IMR-90 (cell line): ENCODE results near the gene PPP1R16B. TPM values are rescaled to one million over a fixed set of nuclear protein-coding genes. Genes with fewer than 3 reads are reported as not detected.
A peak's percentile ranks its signal among the peaks of the same experiment; 100 is the strongest.

ENCODE experiments used
- ATAC-seq: fragments of 200-7000 bp; cut with Tn5 transposase; 2 replicates; pipeline ENCODE4 v1.9.1; 2020; ENCODE audit warnings: low read depth, mild to moderate bottlenecking, moderate library complexity
- BruUV-seq: library from RNA; stranded (reverse); fragments of 400-500 nt; replicated peaks from 2 replicates; lab custom pipeline; 2021; lab: Mats Ljungman, UMichigan
- CTCF ChIA-PET: fragments of 300-600 bp; formaldehyde crosslinking; extraction: SDS; loops from one replicate; lab custom pipeline; 2021; ENCODE audit warnings: antibody characterized with exemption; lab: Yijun Ruan, JAX
- POLR2A ChIA-PET: fragments of 300-600 bp; sonication (Branson Sonifier 250); formaldehyde crosslinking; loops from one replicate; lab custom pipeline; 2022; ENCODE audit warnings: antibody characterized with exemption; ENCODE audit not compliant: unreplicated experiment; lab: Charles Lee
- DNase-seq: peaks from one replicate; pipeline ENCODE4 v3.0.0; 2013
- H2AFZ ChIP-seq: replicated peaks from 2 replicates; pipeline ENCODE3; 2013; ENCODE audit warnings: low read length, mild to moderate bottlenecking; ENCODE audit not compliant: poor library complexity
- H2AK5ac ChIP-seq: 2 replicates; pipeline ENCODE4 v1.6.1; 2013; ENCODE audit warnings: low read depth, low read length, inconsistent platforms
- H2AK9ac ChIP-seq: replicated peaks from 2 replicates; pipeline ENCODE3; 2013; ENCODE audit warnings: mild to moderate bottlenecking, low read depth, low read length, moderate library complexity; ENCODE audit not compliant: poor library complexity
- H2BK120ac ChIP-seq: 2 replicates; pipeline ENCODE4 v1.6.1; 2013; ENCODE audit warnings: low read depth, low read length, inconsistent platforms
- H2BK15ac ChIP-seq: 3 replicates; pipeline ENCODE4 v1.6.1; 2013; ENCODE audit warnings: low read depth, low read length, inconsistent platforms
- H2BK20ac ChIP-seq: 2 replicates; pipeline ENCODE4 v1.6.1; 2013; ENCODE audit warnings: low read depth, mild to moderate bottlenecking, inconsistent platforms, low read length, moderate library complexity
- H2BK5ac ChIP-seq: 2 replicates; pipeline ENCODE4 v1.6.1; 2013; ENCODE audit warnings: mild to moderate bottlenecking, low read depth, low read length, inconsistent platforms; ENCODE audit not compliant: poor library complexity, severe bottlenecking
- H3K14ac ChIP-seq: replicated peaks from 2 replicates; pipeline ENCODE4 v1.6.1; 2013; ENCODE audit warnings: low read depth, low read length, inconsistent platforms
- H3K18ac ChIP-seq: 2 replicates; pipeline ENCODE4 v1.6.1; 2013; ENCODE audit warnings: low read depth, low read length, control low read depth
- H3K23ac ChIP-seq: 2 replicates; pipeline ENCODE4 v1.6.1; 2013; ENCODE audit warnings: low read depth, low read length, inconsistent platforms
- H3K27ac ChIP-seq: 2 replicates; pipeline ENCODE4 v1.5.1; 2013; ENCODE audit warnings: mild to moderate bottlenecking, control low read depth, low read length; ENCODE audit not compliant: insufficient read depth
- H3K27me3 ChIP-seq: 2 replicates; pipeline ENCODE4 v1.6.1; 2013; ENCODE audit warnings: low read length; ENCODE audit not compliant: control insufficient read depth, insufficient read depth
- H3K36me3 ChIP-seq: 2 replicates; pipeline ENCODE4 v1.6.1; 2013; ENCODE audit warnings: low read length, mixed read lengths; ENCODE audit not compliant: control insufficient read depth, insufficient read depth
- H3K4ac ChIP-seq: 2 replicates; pipeline ENCODE4 v1.6.1; 2013; ENCODE audit warnings: low read depth, low read length, inconsistent platforms
- H3K4me1 ChIP-seq: 2 replicates; pipeline ENCODE4 v1.6.1; 2013; ENCODE audit warnings: low read length, mixed read lengths; ENCODE audit not compliant: control insufficient read depth, insufficient read depth
- H3K4me2 ChIP-seq: 2 replicates; pipeline ENCODE4 v1.6.1; 2013; ENCODE audit warnings: low read depth, mild to moderate bottlenecking, control low read depth, low read length, moderate library complexity
- H3K4me3 ChIP-seq: 2 replicates; pipeline ENCODE4 v1.5.1; 2013; ENCODE audit warnings: low read depth, mild to moderate bottlenecking, control low read depth, low read length, moderate library complexity; ENCODE audit not compliant: insufficient read depth
- H3K56ac ChIP-seq: 2 replicates; pipeline ENCODE4 v1.6.1; 2013; ENCODE audit warnings: low read length, inconsistent platforms; ENCODE audit not compliant: insufficient read depth; ENCODE audit errors: extremely low read depth
- H3K79me1 ChIP-seq, 2 experiments: 2 replicates each; pipeline ENCODE4 v1.6.1; 2013; ENCODE audit warnings: low read length in 2 of 2, inconsistent platforms in 1 of 2, low read depth in 1 of 2
- H3K9ac ChIP-seq: 2 replicates; pipeline ENCODE4 v1.6.1; 2013; ENCODE audit warnings: low read depth, low read length, control low read depth
- H3K9me1 ChIP-seq: 2 replicates; pipeline ENCODE4 v1.6.1; 2013; ENCODE audit warnings: low read length, inconsistent platforms; ENCODE audit not compliant: insufficient read depth
- H3K9me3 ChIP-seq: 2 replicates; pipeline ENCODE4 v1.6.1; 2013; ENCODE audit warnings: low read length; ENCODE audit not compliant: control insufficient read depth, insufficient read depth
- H4K20me1 ChIP-seq: 2 replicates; pipeline ENCODE4 v1.6.1; 2013; ENCODE audit warnings: low read length, inconsistent platforms; ENCODE audit not compliant: insufficient read depth
- H4K5ac ChIP-seq: 2 replicates; pipeline ENCODE4 v1.6.1; 2013; ENCODE audit warnings: mild to moderate bottlenecking, low read depth, low read length, control low read depth
- H4K8ac ChIP-seq, 2 experiments: 2 replicates each; pipeline ENCODE4 v1.6.1; 2013; ENCODE audit warnings: low read depth in 2 of 2, low read length in 2 of 2, control low read depth in 1 of 2, inconsistent platforms in 1 of 2
- H4K91ac ChIP-seq: 2 replicates; pipeline ENCODE4 v1.6.1; 2013; ENCODE audit warnings: low read depth, low read length, inconsistent platforms; ENCODE audit not compliant: insufficient read depth
- BHLHE40 ChIP-seq: fragments of 150-350 bp; IDR thresholded peaks from 2 replicates; pipeline ENCODE4 v1.6.1; 2016; ENCODE audit warnings: mild to moderate bottlenecking, low read depth, low read length
- CEBPB ChIP-seq: IDR thresholded peaks from 2 replicates; pipeline ENCODE4 v1.6.1; 2012; ENCODE audit warnings: low read depth, low read length, improper control_type of control experiment
- CHD1 ChIP-seq: IDR thresholded peaks from 2 replicates; pipeline ENCODE4 v1.6.1; 2012; ENCODE audit warnings: low read depth, low read length, improper control_type of control experiment
- MXI1 ChIP-seq: IDR thresholded peaks from 2 replicates; pipeline ENCODE4 v1.6.1; 2012; ENCODE audit warnings: low read depth, mild to moderate bottlenecking, low read length, moderate library complexity, borderline replicate concordance
- NFE2L2 ChIP-seq: fragments of 150-350 bp; IDR thresholded peaks from 2 replicates; pipeline ENCODE4 v1.6.1; 2016; ENCODE audit warnings: low read depth, mild to moderate bottlenecking, low read length
- POLR2A ChIP-seq: IDR thresholded peaks from 2 replicates; pipeline ENCODE4 v1.6.1; 2012; ENCODE audit warnings: mild to moderate bottlenecking, low read depth, low read length
- RAD21 ChIP-seq: IDR thresholded peaks from 2 replicates; pipeline ENCODE4 v1.6.1; 2012; ENCODE audit warnings: low read length, improper control_type of control experiment
- RCOR1 ChIP-seq: IDR thresholded peaks from 2 replicates; pipeline ENCODE4 v1.6.1; 2012; ENCODE audit warnings: mild to moderate bottlenecking, low read length, improper control_type of control experiment; ENCODE audit not compliant: insufficient replicate concordance
- SMC3 ChIP-seq: fragments of 150-350 bp; IDR thresholded peaks from 2 replicates; pipeline ENCODE4 v1.6.1; 2016; ENCODE audit warnings: low read depth, mild to moderate bottlenecking, antibody characterized with exemption, low read length, moderate library complexity
- WGBS, 2 experiments: methylation state at CpG; one replicate each; pipeline versions ENCODE4 v1.1.5 to v1.1.7; 2013; ENCODE audit warnings: missing lambda C conversion rate in 2 of 2; ENCODE audit not compliant: insufficient read length in 1 of 2; ENCODE audit errors: extremely low coverage in 2 of 2; 5-methylcytosine and 5-hydroxymethylcytosine counted together
- dilution Hi-C: fragments of 300-500 bp; cut with HindIII; formaldehyde crosslinking; loops from one replicate; pipeline ENCODE4 v1.14.3; 2018; ENCODE audit warnings: low sequenced_read_pairs; ENCODE audit not compliant: unreplicated experiment
- in situ Hi-C: fragments of 300-500 bp; cut with MboI; formaldehyde crosslinking; loops from 3 replicates; pipeline ENCODE4 v1.14.3; 2019; ENCODE audit warnings: low sequenced_read_pairs, inconsistent platforms, mixed read lengths
- intact Hi-C: fragments of 100-400 bp; cut with micrococcal nuclease; formaldehyde crosslinking; loops from 2 replicates; pipeline ENCODE4 v1.10.0; 2022
- polyA plus RNA-seq, 3 experiments: library from polyadenylated mRNA; depleted of rRNA; stranded (reverse); fragments of >200 nt; gene quantifications; 2 replicates each; pipeline ENCODE4 v1.2.3, GENCODE V29; 2012; ENCODE audit warnings: low replicate concordance in 1 of 3
- total RNA-seq: library from RNA; depleted of rRNA; stranded (reverse); fragments of >200 nt; gene quantifications from 2 replicates; pipeline ENCODE4 v1.2.3, GENCODE V29; 2012
- TF ChIP-seq, protein P1 (sequence below): conservative IDR thresholded peaks from 2 replicates; pipeline ENCODE4 v1.5.1; 2012; ENCODE audit warnings: mild to moderate bottlenecking, low read depth, low read length, improper control_type of control experiment
- TF ChIP-seq, protein P2 (sequence below): fragments of 150-350 bp; IDR thresholded peaks from 2 replicates; pipeline ENCODE4 v1.6.1; 2016; ENCODE audit warnings: low read depth, mild to moderate bottlenecking, low read length, moderate library complexity, borderline replicate concordance

PPP1R16B gene
- total and polyA plus RNA-seq, 2 of the 4 experiments (the other 2 are of a cell fraction): not detected

DNA sequence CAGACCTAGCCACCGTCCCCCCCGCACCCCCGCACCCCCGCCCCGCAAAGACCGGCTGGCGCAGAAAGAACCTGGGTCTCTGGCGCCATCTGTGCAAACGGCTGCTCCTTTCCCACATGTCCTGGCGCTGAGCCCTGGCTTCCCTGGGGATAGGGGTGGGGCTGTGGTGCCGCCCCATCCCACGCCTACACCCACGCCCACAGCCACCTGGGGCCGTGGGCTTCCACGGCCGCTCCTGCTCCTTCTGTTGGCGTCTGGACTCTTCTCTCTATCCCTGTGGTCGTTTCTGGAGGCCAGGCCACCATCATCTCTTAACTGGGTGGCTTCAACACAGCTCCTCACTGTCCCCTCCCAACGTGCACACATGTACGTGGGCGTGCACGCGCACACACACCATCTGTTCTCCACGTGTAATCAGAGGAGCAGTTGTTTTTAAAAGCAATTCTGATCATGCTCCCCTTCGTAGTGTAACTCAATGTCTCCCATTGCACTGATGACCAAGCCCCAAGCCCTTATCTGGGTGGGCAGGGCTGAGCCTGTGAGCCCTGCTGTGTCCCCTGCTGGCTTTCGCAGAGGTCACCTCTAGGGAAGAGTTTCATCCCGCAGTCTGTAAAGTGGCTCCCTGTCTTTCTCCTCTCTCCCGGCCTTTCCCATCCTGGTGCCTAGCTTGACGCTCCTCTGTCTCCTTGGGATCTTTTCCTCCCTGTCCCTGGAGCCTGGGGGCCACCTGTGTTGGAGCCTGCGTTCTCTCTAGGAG, 88.8 kb downstream of the PPP1R16B start (continued):
- no peak for TF ChIP-seq NFE2L2

DNA sequence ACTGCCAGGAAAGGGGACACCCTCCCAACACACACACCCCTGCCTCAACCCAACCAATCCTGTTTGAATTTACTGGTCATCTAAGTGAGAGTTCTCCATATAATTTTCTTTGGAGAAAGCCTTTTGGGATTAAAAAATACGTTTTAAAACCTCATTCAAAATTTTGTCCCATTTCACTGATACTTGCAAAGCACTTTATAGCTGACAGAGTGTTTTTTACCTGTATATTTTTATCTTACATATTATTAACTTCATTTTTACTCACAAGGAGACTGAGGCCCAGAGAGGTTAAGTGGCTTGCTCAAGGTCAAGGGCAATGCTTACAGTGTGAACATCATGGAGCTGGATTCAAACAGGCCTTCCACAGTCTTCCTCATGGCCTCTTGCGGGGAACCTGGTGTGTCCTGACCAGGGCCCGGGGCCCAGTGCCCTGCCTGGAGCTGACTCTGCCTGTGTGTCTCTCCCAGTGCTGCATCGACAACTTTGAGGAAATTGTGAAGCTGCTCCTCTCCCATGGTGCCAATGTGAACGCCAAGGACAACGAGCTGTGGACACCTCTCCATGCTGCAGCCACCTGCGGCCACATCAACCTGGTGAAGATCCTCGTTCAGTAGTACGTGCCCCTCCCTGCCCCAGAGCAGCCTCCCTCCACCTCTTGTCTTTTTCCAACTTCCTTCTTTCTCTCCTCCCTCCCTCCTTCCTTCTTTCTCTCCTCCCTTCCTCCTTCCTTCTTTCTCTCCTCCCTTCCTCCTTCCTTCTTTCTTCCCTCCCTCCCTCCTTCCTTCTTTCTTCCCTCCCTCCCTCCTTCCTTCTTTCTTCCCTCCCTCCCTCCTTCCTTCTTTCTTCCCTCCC, 89.8 kb downstream of the PPP1R16B start:
- in situ Hi-C loops: loop anchor here (10.0 kb wide), 1 partner anchor 251 kb away; no protein-coding TSS in a partner anchor
- POLR2A ChIA-PET: no interaction called here
- no TSS peak for BruUV-seq
- no peak for TF ChIP-seq RCOR1
- TF ChIP-seq, protein P1, sequence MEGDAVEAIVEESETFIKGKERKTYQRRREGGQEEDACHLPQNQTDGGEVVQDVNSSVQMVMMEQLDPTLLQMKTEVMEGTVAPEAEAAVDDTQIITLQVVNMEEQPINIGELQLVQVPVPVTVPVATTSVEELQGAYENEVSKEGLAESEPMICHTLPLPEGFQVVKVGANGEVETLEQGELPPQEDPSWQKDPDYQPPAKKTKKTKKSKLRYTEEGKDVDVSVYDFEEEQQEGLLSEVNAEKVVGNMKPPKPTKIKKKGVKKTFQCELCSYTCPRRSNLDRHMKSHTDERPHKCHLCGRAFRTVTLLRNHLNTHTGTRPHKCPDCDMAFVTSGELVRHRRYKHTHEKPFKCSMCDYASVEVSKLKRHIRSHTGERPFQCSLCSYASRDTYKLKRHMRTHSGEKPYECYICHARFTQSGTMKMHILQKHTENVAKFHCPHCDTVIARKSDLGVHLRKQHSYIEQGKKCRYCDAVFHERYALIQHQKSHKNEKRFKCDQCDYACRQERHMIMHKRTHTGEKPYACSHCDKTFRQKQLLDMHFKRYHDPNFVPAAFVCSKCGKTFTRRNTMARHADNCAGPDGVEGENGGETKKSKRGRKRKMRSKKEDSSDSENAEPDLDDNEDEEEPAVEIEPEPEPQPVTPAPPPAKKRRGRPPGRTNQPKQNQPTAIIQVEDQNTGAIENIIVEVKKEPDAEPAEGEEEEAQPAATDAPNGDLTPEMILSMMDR: no peak
- no peak for TF ChIP-seq MXI1
- TF ChIP-seq, protein P2, sequence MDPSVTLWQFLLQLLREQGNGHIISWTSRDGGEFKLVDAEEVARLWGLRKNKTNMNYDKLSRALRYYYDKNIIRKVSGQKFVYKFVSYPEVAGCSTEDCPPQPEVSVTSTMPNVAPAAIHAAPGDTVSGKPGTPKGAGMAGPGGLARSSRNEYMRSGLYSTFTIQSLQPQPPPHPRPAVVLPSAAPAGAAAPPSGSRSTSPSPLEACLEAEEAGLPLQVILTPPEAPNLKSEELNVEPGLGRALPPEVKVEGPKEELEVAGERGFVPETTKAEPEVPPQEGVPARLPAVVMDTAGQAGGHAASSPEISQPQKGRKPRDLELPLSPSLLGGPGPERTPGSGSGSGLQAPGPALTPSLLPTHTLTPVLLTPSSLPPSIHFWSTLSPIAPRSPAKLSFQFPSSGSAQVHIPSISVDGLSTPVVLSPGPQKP: no peak
- TF ChIP-seq CEBPB: no peak
- TF ChIP-seq CHD1: no peak
- no peak for TF ChIP-seq BHLHE40
- TF ChIP-seq POLR2A: no peak
- no peak for TF ChIP-seq SMC3
- no peak for TF ChIP-seq RAD21

More for the DNA sequence above, 89.8 kb downstream of the PPP1R16B start:
- ATAC-seq: no peak
- dilution Hi-C loops: no loop called here
- H4K5ac ChIP-seq: no peak overlapping the region
- H3K36me3 ChIP-seq: no peaks in the 10 kb centered on the region
- no peaks in the 10 kb centered on the region for H3K9me1 ChIP-seq
- H3K4me2 ChIP-seq: no peak overlapping the region
- H2AK5ac ChIP-seq: no peak overlapping the region
- no peaks in the 10 kb centered on the region for H3K4me1 ChIP-seq
- H3K27me3 ChIP-seq: peaks cover 27% of the 10 kb centered on the region
- whole genome bisulfite sequencing, 2 experiments: 77% methylated on average over 3 of the region's 9 CpGs; no CpG with 5 or more reads in 1 of the 2 experiments
- no peak overlapping the region for H3K14ac ChIP-seq
- no peak overlapping the region for H4K91ac ChIP-seq
- H4K8ac ChIP-seq: no peak overlapping the region
- DNase-seq: no peak
- H2BK5ac ChIP-seq: no peak overlapping the region
- H2BK120ac ChIP-seq: no peak overlapping the region
- H3K23ac ChIP-seq: no peak overlapping the region
- no peak overlapping the region for H3K4ac ChIP-seq
- no peak overlapping the region for H3K4me3 ChIP-seq
- H2AFZ ChIP-seq: peak overlapping the region; percentile 33
- intact Hi-C loops: no loop called here
- no peak overlapping the region for H2AK9ac ChIP-seq
- H2BK20ac ChIP-seq: no peak overlapping the region
- no peak overlapping the region for H3K9ac ChIP-seq
- no peak overlapping the region for H3K56ac ChIP-seq
- H3K9me3 ChIP-seq: no peaks in the 10 kb centered on the region
- no peak overlapping the region for H2BK15ac ChIP-seq
- no peaks in the 10 kb centered on the region for H4K20me1 ChIP-seq
- CTCF ChIA-PET: no interaction called here
- H3K18ac ChIP-seq: no peak overlapping the region
- H3K27ac ChIP-seq: no peak overlapping the region
- H3K79me1 ChIP-seq: no peaks in the 10 kb centered on the region
